NCI-H446 (cell line): ENCODE results near the gene CAMK2G.
A peak's percentile ranks its signal among the peaks of the same experiment; 100 is the strongest.
"Not testable (repeated sequence)": the region's sequence is repeated elsewhere in the genome, so short reads cannot be mapped to it uniquely, and the experiment has no call there.

Experiments
- DNase-seq, 2 experiments: peaks; one replicate each; lab custom pipeline; 2025; lab: John Stamatoyannopoulos, UW

Gene CAMK2G

GRCh38 chr10:73874267-73875138, at the start of gene CAMK2G:
Gene CAMK2G, minus strand, starts transcription at chr10:73874555. Its CDS starts 94 bp downstream, at chr10:73874461.
- peak; percentile 10 to 72 for DNase-seq

GRCh38 chr10:73922864-73923133, 48.4 kb upstream of the CAMK2G start:
- no peak for DNase-seq

GRCh38 chr10:73922007-73922863, 47.9 kb upstream of the CAMK2G start:
- DNase-seq = no peak

- DNase-seq = peak; percentile 23 to 69
Observed at GRCh38 chr10:73920089-73920488, 45.7 kb upstream of the CAMK2G start.

GRCh38 chr10:73919481-73919880, 45.1 kb upstream of the CAMK2G start:
- DNase-seq = not testable (repeated sequence)

- no peak for DNase-seq
Observed at GRCh38 chr10:73917566-73918305, 43.4 kb upstream of the CAMK2G start.

GRCh38 chr10:73916761-73917470, 42.6 kb upstream of the CAMK2G start:
- no peak for DNase-seq

- no peak for DNase-seq
Observed at GRCh38 chr10:73915206-73915851, 41.0 kb upstream of the CAMK2G start.

- no peak for DNase-seq
Observed at GRCh38 chr10:73914036-73914435, 39.7 kb upstream of the CAMK2G start.

GRCh38 chr10:73911553-73912004, 37.2 kb upstream of the CAMK2G start:
- no peak for DNase-seq

- no peak for DNase-seq
Observed at GRCh38 chr10:73910764-73911552, 36.6 kb upstream of the CAMK2G start, which contains the start of gene PLAU. Gene PLAU, plus strand, starts transcription at chr10:73911132. Its CDS starts 424 bp downstream, at chr10:73911556.

- no peak for DNase-seq
Observed at GRCh38 chr10:73910401-73910763, 36.0 kb upstream of the CAMK2G start.

- no peak for DNase-seq
Observed at GRCh38 chr10:73909540-73910115, 35.3 kb upstream of the CAMK2G start.

- no peak for DNase-seq
Observed at GRCh38 chr10:73908853-73909539, 34.6 kb upstream of the CAMK2G start.

- DNase-seq = no peak
Observed at GRCh38 chr10:73907841-73908517, 33.6 kb upstream of the CAMK2G start.

- DNase-seq = peak in 1 of 2 experiments; percentile 59
Observed at GRCh38 chr10:73906524-73907447, 32.4 kb upstream of the CAMK2G start.

GRCh38 chr10:73905256-73906020, 31.1 kb upstream of the CAMK2G start:
- no peak for DNase-seq
